ENCODE data around the gene C11orf68.
"Not testable (repeated sequence)": the region's sequence is repeated elsewhere in the genome, so short reads cannot be mapped to it uniquely, and the experiment has no call there.

Gene C11orf68

GRCh38 chr11:65918211-65919140 lies at the start of gene C11orf68:
TSS of gene C11orf68 (minus strand) at chr11:65919062. CDS start at chr11:65919031, 31 bp downstream.
- no peak for DNase-seq

GRCh38 chr11:65967329-65967934 lies 48.6 kb upstream of the C11orf68 start:
- DNase-seq: no peak

GRCh38 chr11:65965986-65966762 lies 47.3 kb upstream of the C11orf68 start:
- DNase-seq: no peak

- no peak for DNase-seq
Observed at GRCh38 chr11:65964906-65965305, 46.0 kb upstream of the C11orf68 start.

GRCh38 chr11:65962141-65962564 lies 43.3 kb upstream of the C11orf68 start:
- no peak for DNase-seq

- DNase-seq: peak; percentile 93
Observed at GRCh38 chr11:65961267-65962140, 42.6 kb upstream of the C11orf68 start, which contains the start of gene SART1. TSS of gene SART1 (plus strand) at chr11:65961734. CDS start at chr11:65961781, 47 bp downstream.

GRCh38 chr11:65960824-65961266 lies 42.0 kb upstream of the C11orf68 start:
- DNase-seq: no peak

GRCh38 chr11:65958774-65959420 lies 40.0 kb upstream of the C11orf68 start:
- no peak for DNase-seq

- DNase-seq: no peak
Observed at GRCh38 chr11:65958291-65958690, 39.4 kb upstream of the C11orf68 start.

- DNase-seq: no peak
Observed at GRCh38 chr11:65954771-65955170, 35.9 kb upstream of the C11orf68 start.

- DNase-seq: no peak
Observed at GRCh38 chr11:65953471-65953870, 34.6 kb upstream of the C11orf68 start.

- no peak for DNase-seq
Observed at GRCh38 chr11:65952052-65952521, 33.2 kb upstream of the C11orf68 start.

GRCh38 chr11:65951641-65952040 lies 32.8 kb upstream of the C11orf68 start:
- not testable (repeated sequence) for DNase-seq

- DNase-seq: not testable (repeated sequence)
Observed at GRCh38 chr11:65950711-65951110, 31.8 kb upstream of the C11orf68 start.

GRCh38 chr11:65947603-65948125 lies 28.8 kb upstream of the C11orf68 start:
- DNase-seq: no peak

GRCh38 chr11:65947133-65947532 lies 28.3 kb upstream of the C11orf68 start:
- DNase-seq: no peak

- no peak for DNase-seq
Observed at GRCh38 chr11:65946655-65947054, 27.8 kb upstream of the C11orf68 start.

GRCh38 chr11:65945941-65946558 lies 27.2 kb upstream of the C11orf68 start:
- DNase-seq: no peak

- DNase-seq: no peak
Observed at GRCh38 chr11:65945430-65945911, 26.6 kb upstream of the C11orf68 start, which contains the start of gene TSGA10IP. TSS of gene TSGA10IP (plus strand) at chr11:65945480. CDS start at chr11:65945676, 196 bp downstream.

- DNase-seq: no peak
Observed at GRCh38 chr11:65944767-65945166, 25.9 kb upstream of the C11orf68 start.
